Measurements from ENCODE around the gene PACS2. TPM values are rescaled to one million over a fixed set of nuclear protein-coding genes. Genes with fewer than 3 reads are reported as not detected.

The PACS2 gene
- total RNA-seq, 2 experiments from 2014 or later, result 57.7 to 61.5 TPM

DNA sequence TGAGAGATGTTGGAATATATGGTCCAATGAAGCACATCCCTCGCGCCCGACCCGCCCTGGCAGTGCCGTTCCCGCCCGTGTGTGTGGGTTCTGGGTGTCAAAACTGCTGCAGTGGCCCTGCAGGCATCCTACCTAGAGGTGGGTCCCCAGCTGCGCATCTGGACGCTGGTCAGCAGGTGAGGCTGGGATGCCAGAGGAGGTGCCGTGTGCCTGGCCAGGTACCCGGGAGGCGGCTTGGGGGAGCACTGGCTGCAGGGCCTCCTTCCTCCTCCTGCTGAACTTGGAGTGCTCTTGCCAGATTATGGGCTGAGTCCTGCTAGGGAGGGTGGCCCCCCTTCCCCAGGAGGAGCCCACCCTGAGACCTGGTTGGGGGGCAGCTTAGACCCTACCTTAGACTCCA is 110.3 kb downstream of the PACS2 start:
- Histone ChIP-seq H3K36me3 (ENCODE audit: insufficient read depth, low read length) (peaks cover 13% of the 10 kb centered on the region), H3K4me3 (ENCODE audit: low read length) (no peak overlapping the region), H3K9me3 (ENCODE audit: control insufficient read depth in 1 of 2, insufficient read depth in 1 of 2, low read length in 2 of 2) (peaks cover 0 to 17% of the 10 kb centered on the region in 2 experiments), H3K27me3 (ENCODE audit: control insufficient read depth in 1 of 2, insufficient read depth in 2 of 2, low read length in 2 of 2) (no peaks in the 10 kb centered on the region), H3K4me1 (ENCODE audit: insufficient read depth, low read length) (peaks cover 27% of the 10 kb centered on the region), H3K27ac (ENCODE audit: low read depth in 1 of 2, low read length in 2 of 2) (no peak overlapping the region)
- Mint-ChIP-seq H3K27me3 (no peaks in the 10 kb centered on the region), H3K27ac (no peak overlapping the region), H3K9me3 (no peaks in the 10 kb centered on the region), H3K36me3 (ENCODE audit: low read depth) (peaks cover 30% of the 10 kb centered on the region), H3K4me1 (ENCODE audit: low read depth) (peaks cover 33% of the 10 kb centered on the region), H3K4me3 (no peak overlapping the region)
- TF ChIP-seq, protein P1, sequence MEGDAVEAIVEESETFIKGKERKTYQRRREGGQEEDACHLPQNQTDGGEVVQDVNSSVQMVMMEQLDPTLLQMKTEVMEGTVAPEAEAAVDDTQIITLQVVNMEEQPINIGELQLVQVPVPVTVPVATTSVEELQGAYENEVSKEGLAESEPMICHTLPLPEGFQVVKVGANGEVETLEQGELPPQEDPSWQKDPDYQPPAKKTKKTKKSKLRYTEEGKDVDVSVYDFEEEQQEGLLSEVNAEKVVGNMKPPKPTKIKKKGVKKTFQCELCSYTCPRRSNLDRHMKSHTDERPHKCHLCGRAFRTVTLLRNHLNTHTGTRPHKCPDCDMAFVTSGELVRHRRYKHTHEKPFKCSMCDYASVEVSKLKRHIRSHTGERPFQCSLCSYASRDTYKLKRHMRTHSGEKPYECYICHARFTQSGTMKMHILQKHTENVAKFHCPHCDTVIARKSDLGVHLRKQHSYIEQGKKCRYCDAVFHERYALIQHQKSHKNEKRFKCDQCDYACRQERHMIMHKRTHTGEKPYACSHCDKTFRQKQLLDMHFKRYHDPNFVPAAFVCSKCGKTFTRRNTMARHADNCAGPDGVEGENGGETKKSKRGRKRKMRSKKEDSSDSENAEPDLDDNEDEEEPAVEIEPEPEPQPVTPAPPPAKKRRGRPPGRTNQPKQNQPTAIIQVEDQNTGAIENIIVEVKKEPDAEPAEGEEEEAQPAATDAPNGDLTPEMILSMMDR (IDR thresholded peaks at IDR 0.05), result no peak
- DNase-seq (no peak), ATAC-seq (ENCODE audit: poor library complexity) (no peak)
- ChIA-PET CTCF (interaction anchor here (1.2 kb wide), 1 partner anchor 23 kb away, joined by 3 read pairs; no protein-coding TSS in a partner anchor), POLR2A (interaction anchor here (1.1 kb wide), 1 partner anchor 21 kb away, joined by 3 read pairs; no protein-coding TSS in a partner anchor)
- intact Hi-C loops (cut with DNase I, micrococcal nuclease), result loop anchor here in 1 of 2 experiments (10.0 kb wide), 1 partner anchor 50 kb away; no protein-coding TSS in a partner anchor

DNA sequence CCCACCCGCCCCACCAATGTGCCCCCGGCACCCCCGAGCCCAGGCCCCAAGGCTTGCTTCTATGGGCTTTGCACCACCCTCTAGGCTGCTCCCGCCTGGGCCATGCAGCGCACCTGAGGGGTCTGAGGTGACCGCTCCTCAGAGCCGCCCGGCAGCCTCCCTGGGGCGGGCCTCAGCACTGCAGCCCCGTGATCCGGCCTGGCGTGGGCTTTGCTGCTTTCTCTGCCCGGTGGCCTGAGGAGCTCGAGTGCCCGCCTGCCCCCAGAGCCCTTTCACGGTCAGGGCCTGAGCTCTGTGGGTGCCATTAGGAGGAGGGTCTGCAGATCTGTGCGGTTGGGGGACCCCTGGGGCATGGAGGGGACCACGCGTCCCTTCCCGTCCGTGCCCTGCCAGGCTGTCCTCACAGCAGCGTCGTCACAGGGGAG is 111.3 kb downstream of the PACS2 start:
- H3K27me3 ChIP-seq (ENCODE audit: control insufficient read depth in 1 of 2, insufficient read depth in 2 of 2, low read length in 2 of 2), result no peaks in the 10 kb centered on the region
- Mint-ChIP-seq H3K4me3 (no peak overlapping the region), H3K27me3 (no peaks in the 10 kb centered on the region), H3K4me1 (ENCODE audit: low read depth) (peaks cover 30% of the 10 kb centered on the region), H3K27ac (no peak overlapping the region), H3K36me3 (ENCODE audit: low read depth) (peaks cover 37% of the 10 kb centered on the region), H3K9me3 (no peaks in the 10 kb centered on the region)
- intact Hi-C loops (cut with DNase I, micrococcal nuclease), result loop anchor here in 1 of 2 experiments (10.0 kb wide), 1 partner anchor 51 kb away; no protein-coding TSS in a partner anchor
- peaks cover 0 to 17% of the 10 kb centered on the region in 2 experiments for H3K9me3 ChIP-seq (ENCODE audit: control insufficient read depth in 1 of 2, insufficient read depth in 1 of 2, low read length in 2 of 2)
- no peak overlapping the region for H3K4me3 ChIP-seq (ENCODE audit: low read length)
- peak in 1 of 14 experiments; percentile 10 for DNase-seq
- peaks cover 22% of the 10 kb centered on the region for H3K4me1 ChIP-seq (ENCODE audit: insufficient read depth, low read length)
- TF ChIP-seq, protein P1 (IDR thresholded peaks at IDR 0.05), result no peak
- ATAC-seq (ENCODE audit: poor library complexity), result no peak
- H3K27ac ChIP-seq (ENCODE audit: low read depth in 1 of 2, low read length in 2 of 2), result no peak overlapping the region
- CTCF ChIA-PET, result interaction anchor here (1.2 kb wide), 1 partner anchor 23 kb away, joined by 3 read pairs; no protein-coding TSS in a partner anchor
- peaks cover 19% of the 10 kb centered on the region for H3K36me3 ChIP-seq (ENCODE audit: insufficient read depth, low read length)
- POLR2A ChIA-PET, result no interaction called here

DNA sequence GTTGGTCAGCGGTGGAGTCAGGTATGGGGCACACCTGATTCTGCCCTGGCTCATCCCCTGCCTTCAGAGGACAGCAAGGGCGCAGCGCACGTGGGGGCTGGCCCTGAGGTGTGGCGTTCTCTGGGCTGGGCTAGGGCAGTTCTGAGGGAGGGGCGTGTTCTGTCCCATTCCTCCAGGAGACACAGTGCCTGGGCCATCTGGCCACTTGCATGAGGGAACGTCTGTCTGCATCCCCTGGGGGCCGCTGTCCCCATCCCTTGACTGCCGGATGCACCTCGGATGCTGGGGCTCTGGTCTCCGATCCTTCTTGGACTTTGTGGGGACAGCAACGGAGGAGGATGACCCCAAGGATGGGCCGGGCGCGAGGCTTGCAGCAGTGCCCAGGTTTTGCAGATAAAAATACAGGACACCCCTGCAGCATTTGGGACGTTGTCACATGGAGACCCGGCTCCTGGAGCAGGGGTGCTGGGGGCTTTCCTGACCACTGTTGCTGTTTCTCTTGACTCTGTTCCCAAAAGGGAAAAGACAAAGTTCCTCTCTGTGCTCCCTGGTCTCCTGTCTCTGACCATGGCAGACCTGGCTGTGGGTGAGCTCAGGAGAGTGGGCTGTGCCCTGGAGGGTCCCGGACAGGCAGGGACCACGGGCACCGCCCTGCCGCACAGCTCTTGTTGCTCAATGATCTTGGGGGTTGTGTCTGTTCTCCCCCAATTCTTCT is 112.0 kb downstream of the PACS2 start:
- TF ChIP-seq, protein P1 (IDR thresholded peaks at IDR 0.05), result no peak
- H3K4me1 ChIP-seq (ENCODE audit: insufficient read depth, low read length), result peaks cover 14% of the 10 kb centered on the region
- Mint-ChIP-seq H3K27ac (no peak overlapping the region), H3K27me3 (no peaks in the 10 kb centered on the region), H3K36me3 (ENCODE audit: low read depth) (peaks cover 43% of the 10 kb centered on the region), H3K4me3 (no peak overlapping the region), H3K9me3 (no peaks in the 10 kb centered on the region), H3K4me1 (ENCODE audit: low read depth) (peaks cover 23% of the 10 kb centered on the region)
- ATAC-seq (ENCODE audit: poor library complexity) (no peak), DNase-seq (peak in 1 of 14 experiments; percentile 7)
- CTCF ChIA-PET, result no interaction called here
- intact Hi-C loops (cut with DNase I, micrococcal nuclease), result loop anchor here in 1 of 2 experiments (10.0 kb wide), 1 partner anchor 52 kb away; no protein-coding TSS in a partner anchor
- POLR2A ChIA-PET, result no interaction called here
- H3K36me3 ChIP-seq (ENCODE audit: insufficient read depth, low read length), result peaks cover 20% of the 10 kb centered on the region
- no peak overlapping the region for H3K27ac ChIP-seq (ENCODE audit: low read depth in 1 of 2, low read length in 2 of 2)
- H3K9me3 ChIP-seq (ENCODE audit: control insufficient read depth in 1 of 2, insufficient read depth in 1 of 2, low read length in 2 of 2), result peaks cover 0 to 20% of the 10 kb centered on the region in 2 experiments
- H3K27me3 ChIP-seq (ENCODE audit: control insufficient read depth in 1 of 2, insufficient read depth in 2 of 2, low read length in 2 of 2), result no peaks in the 10 kb centered on the region
- no peak overlapping the region for H3K4me3 ChIP-seq (ENCODE audit: low read length)

Measured in CD4-positive, alpha-beta T cell (primary cell).